Smooth muscle cell (in vitro differentiated cells): Measurements from ENCODE around the gene PRRC2B. TPM values are rescaled to one million over a fixed set of nuclear protein-coding genes. Genes with fewer than 3 reads are reported as not detected.

Experiments
- DNase-seq: peaks from one replicate; lab custom pipeline; 2025; ENCODE audit not compliant: unreplicated experiment; lab: John Stamatoyannopoulos, UW
- H2AFZ ChIP-seq: fragments of 200-600 bp; sonication (generic); 2 replicates; pipeline ENCODE4 v1.6.0; 2016; ENCODE audit warnings: antibody characterized with exemption, low read depth, mild to moderate bottlenecking
- H3F3A ChIP-seq: fragments of 200-600 bp; sonication (generic); 2 replicates; pipeline ENCODE4 v1.6.0; 2017; ENCODE audit warnings: antibody characterized with exemption, low read depth
- H3K27ac ChIP-seq: fragments of 200-600 bp; sonication (generic); 2 replicates; pipeline ENCODE4 v1.5.1; 2016; ENCODE audit warnings: low read depth, mild to moderate bottlenecking
- H3K27me3 ChIP-seq: fragments of 200-600 bp; sonication (generic); 2 replicates; pipeline ENCODE4 v1.6.1; 2016; ENCODE audit warnings: low read depth, mild to moderate bottlenecking
- H3K36me3 ChIP-seq: fragments of 200-600 bp; sonication (generic); 2 replicates; pipeline ENCODE4 v1.5.1; 2016; ENCODE audit warnings: low read depth
- H3K4me1 ChIP-seq: fragments of 200-600 bp; sonication (generic); 2 replicates; pipeline ENCODE4 v1.5.1; 2016; ENCODE audit warnings: low read depth
- H3K4me2 ChIP-seq: fragments of 200-600 bp; sonication (generic); 2 replicates; pipeline ENCODE4 v1.6.0; 2016; ENCODE audit warnings: mild to moderate bottlenecking
- H3K4me3 ChIP-seq: fragments of 200-600 bp; sonication (generic); 2 replicates; pipeline ENCODE4 v1.5.1; 2016; ENCODE audit warnings: mild to moderate bottlenecking
- H3K79me2 ChIP-seq: fragments of 200-600 bp; sonication (generic); 2 replicates; pipeline ENCODE4 v1.6.0; 2016; ENCODE audit warnings: low read depth, mild to moderate bottlenecking
- H3K9ac ChIP-seq: fragments of 200-600 bp; sonication (generic); 2 replicates; pipeline ENCODE4 v1.6.0; 2016; ENCODE audit warnings: low read depth
- H3K9me3 ChIP-seq: fragments of 200-600 bp; sonication (generic); replicated peaks from 2 replicates; pipeline ENCODE4 v1.5.1; 2016; ENCODE audit warnings: low read depth
- H4K20me1 ChIP-seq: fragments of 200-600 bp; sonication (generic); 2 replicates; pipeline ENCODE4 v1.6.0; 2016; ENCODE audit warnings: low read depth
- WGBS: methylation state at CpG from one replicate; pipeline ENCODE4 v1.1.7; 2016; ENCODE audit warnings: low lambda C conversion rate; 5-methylcytosine and 5-hydroxymethylcytosine counted together
- polyA plus RNA-seq: library from polyadenylated mRNA; unstranded; fragments of >200 nt; fragmentation: Nextera tagmentation; extraction: Ambion mirVana; gene quantifications from 2 replicates; pipeline ENCODE4 v1.2.1, GENCODE V29; 2016
- total RNA-seq: library from RNA; depleted of rRNA; stranded (reverse); fragments of >200 nt; gene quantifications from 2 replicates; pipeline ENCODE4 v1.2.3, GENCODE V29; 2014
- TF ChIP-seq, protein P1 (sequence below): fragments of 200-600 bp; sonication (generic); IDR thresholded peaks from 2 replicates; pipeline ENCODE4 v1.5.1; 2017; ENCODE audit warnings: borderline replicate concordance, mild to moderate bottlenecking, antibody characterized with exemption; ENCODE audit not compliant: insufficient read depth, poor library complexity, severe bottlenecking

PRRC2B gene
- total and polyA plus RNA-seq, 2 experiments from 2014 or later: 38.6 to 97.2 TPM

DNA sequence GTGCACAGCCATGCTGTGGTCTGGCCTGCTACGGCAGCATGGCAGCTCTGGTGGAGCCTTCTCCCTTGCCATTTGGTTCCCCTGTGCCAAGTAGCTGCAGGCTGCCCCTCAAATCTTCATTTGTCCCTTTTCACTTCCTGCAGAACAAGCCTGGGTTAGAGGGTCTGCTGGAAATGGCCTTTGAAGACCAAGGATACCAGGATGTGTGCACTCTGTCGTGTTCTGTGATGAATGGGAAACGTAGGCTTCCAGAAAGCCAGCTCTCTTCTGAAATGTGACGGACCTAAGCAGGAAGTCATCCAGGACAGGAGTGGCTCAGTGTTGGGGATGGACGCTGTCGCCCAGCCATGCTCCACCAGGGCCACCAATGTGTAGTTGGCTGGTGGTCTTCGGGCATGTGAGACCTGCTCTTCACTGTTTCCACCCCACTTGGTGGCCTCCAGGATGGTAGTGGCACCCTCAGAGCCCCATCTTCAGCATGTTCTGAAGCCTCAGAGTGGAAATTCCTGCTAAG lies 105.4 kb downstream of the PRRC2B start:
- peaks cover 11% of the 10 kb centered on the region for H3K4me1 ChIP-seq
- no peaks in the 10 kb centered on the region for H3K79me2 ChIP-seq
- H4K20me1 ChIP-seq: peaks cover 61% of the 10 kb centered on the region
- H3F3A ChIP-seq: peaks cover 34% of the 10 kb centered on the region
- H3K4me2 ChIP-seq: no peak overlapping the region
- peaks cover 9% of the 10 kb centered on the region for H3K36me3 ChIP-seq
- 95% methylated on average over 7 of the region's 7 CpGs for WGBS
- no peak overlapping the region for H3K9ac ChIP-seq
- H3K27me3 ChIP-seq: no peaks in the 10 kb centered on the region
- no peak overlapping the region for H3K27ac ChIP-seq
- H2AFZ ChIP-seq: no peak overlapping the region
- no peak for DNase-seq
- no peaks in the 10 kb centered on the region for H3K9me3 ChIP-seq
- TF ChIP-seq, protein P1, sequence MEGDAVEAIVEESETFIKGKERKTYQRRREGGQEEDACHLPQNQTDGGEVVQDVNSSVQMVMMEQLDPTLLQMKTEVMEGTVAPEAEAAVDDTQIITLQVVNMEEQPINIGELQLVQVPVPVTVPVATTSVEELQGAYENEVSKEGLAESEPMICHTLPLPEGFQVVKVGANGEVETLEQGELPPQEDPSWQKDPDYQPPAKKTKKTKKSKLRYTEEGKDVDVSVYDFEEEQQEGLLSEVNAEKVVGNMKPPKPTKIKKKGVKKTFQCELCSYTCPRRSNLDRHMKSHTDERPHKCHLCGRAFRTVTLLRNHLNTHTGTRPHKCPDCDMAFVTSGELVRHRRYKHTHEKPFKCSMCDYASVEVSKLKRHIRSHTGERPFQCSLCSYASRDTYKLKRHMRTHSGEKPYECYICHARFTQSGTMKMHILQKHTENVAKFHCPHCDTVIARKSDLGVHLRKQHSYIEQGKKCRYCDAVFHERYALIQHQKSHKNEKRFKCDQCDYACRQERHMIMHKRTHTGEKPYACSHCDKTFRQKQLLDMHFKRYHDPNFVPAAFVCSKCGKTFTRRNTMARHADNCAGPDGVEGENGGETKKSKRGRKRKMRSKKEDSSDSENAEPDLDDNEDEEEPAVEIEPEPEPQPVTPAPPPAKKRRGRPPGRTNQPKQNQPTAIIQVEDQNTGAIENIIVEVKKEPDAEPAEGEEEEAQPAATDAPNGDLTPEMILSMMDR: no peak
- H3K4me3 ChIP-seq: no peak overlapping the region

DNA sequence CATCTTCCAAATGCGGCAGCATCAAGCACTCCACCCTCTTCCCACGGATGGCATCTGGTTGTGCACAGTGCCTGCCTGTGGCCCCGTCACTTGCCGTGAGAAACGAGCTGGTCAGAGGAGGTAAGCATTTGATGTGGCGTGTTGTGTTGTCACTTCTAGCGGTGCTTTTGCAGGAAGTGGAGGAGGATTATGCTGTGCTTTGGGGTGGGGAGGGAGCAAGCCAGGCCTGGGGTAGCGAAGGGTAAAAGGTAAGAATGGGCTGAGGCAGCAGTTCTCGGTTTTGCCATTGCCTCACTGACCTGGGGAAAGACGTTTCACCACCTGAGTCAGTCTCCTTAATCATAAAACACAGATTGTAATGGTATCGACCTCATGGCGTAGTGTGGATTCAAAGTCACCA lies 106.5 kb downstream of the PRRC2B start:
- H4K20me1 ChIP-seq: peaks cover 52% of the 10 kb centered on the region
- peaks cover 11% of the 10 kb centered on the region for H3K4me1 ChIP-seq
- no peaks in the 10 kb centered on the region for H3K27me3 ChIP-seq
- DNase-seq: no peak
- no peaks in the 10 kb centered on the region for H3K79me2 ChIP-seq
- H3K9me3 ChIP-seq: no peaks in the 10 kb centered on the region
- no peak overlapping the region for H3K9ac ChIP-seq
- H3K36me3 ChIP-seq: peaks cover 9% of the 10 kb centered on the region
- no peak overlapping the region for H2AFZ ChIP-seq
- H3K27ac ChIP-seq: peak overlapping the region; percentile 3
- no peak overlapping the region for H3K4me3 ChIP-seq
- WGBS: 92% methylated on average over 12 of the region's 12 CpGs
- no peak overlapping the region for H3K4me2 ChIP-seq
- TF ChIP-seq, protein P1: no peak
- H3F3A ChIP-seq: peaks cover 34% of the 10 kb centered on the region

DNA sequence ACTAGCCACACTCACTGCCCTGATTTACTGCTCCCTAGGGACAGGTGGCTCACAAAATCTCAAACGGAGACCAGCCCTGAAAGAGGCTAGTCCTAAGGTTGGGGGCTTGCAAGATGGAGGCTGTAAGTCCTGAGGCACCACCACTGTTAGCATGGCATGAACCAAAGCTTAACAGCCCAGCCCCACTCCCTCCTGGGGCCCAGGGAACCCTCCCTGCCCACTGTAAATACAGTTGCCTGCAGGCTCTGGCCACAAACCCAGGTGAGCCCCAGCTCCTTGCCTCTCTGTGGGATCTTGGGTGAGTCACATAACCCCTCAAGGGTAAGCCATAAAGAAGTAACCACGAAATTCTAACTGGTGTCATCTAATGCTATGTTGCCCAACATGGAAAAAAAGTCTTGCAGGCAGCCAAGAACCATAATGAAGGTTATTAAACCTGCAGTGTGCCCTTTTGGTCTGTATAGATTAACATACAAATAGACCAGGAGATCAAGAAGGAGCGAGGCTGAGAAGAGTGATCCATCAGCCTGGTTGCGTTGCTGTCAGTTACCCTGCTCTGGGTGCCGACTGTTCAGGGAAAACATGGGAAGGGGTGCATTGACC lies 107.2 kb downstream of the PRRC2B start:
- no peak for DNase-seq
- peaks cover 34% of the 10 kb centered on the region for H3F3A ChIP-seq
- H3K27ac ChIP-seq: peak overlapping the region; percentile 3
- H3K4me2 ChIP-seq: no peak overlapping the region
- H4K20me1 ChIP-seq: peaks cover 49% of the 10 kb centered on the region
- TF ChIP-seq, protein P1: no peak
- no peaks in the 10 kb centered on the region for H3K79me2 ChIP-seq
- H2AFZ ChIP-seq: no peak overlapping the region
- no peak overlapping the region for H3K4me3 ChIP-seq
- peaks cover 6% of the 10 kb centered on the region for H3K36me3 ChIP-seq
- no peaks in the 10 kb centered on the region for H3K27me3 ChIP-seq
- 74% methylated on average over 5 of the region's 5 CpGs for WGBS
- no peak overlapping the region for H3K9ac ChIP-seq
- no peaks in the 10 kb centered on the region for H3K9me3 ChIP-seq
- H3K4me1 ChIP-seq: peaks cover 11% of the 10 kb centered on the region
